ENCODE results near the gene CDH8. TPM values are rescaled to one million over a fixed set of nuclear protein-coding genes. Genes with fewer than 3 reads are reported as not detected.

Gene CDH8
- total RNA-seq, 1 donor: under 0.01 TPM

GRCh38 chr16:62034231-62035114, 1.8 kb downstream of the CDH8 start:
- no peak for DNase-seq (ENCODE audit: low read depth in 2 of 3, low spot score in 2 of 3)

- no peak for DNase-seq (ENCODE audit: low read depth in 2 of 3, low spot score in 2 of 3)
Measured at GRCh38 chr16:62033065-62033464, 3.2 kb downstream of the CDH8 start.

- no peak for DNase-seq (ENCODE audit: low read depth in 2 of 3, low spot score in 2 of 3)
Measured at GRCh38 chr16:62029947-62030346, 6.3 kb downstream of the CDH8 start.

- no peak for DNase-seq (ENCODE audit: low read depth in 2 of 3, low spot score in 2 of 3)
Measured at GRCh38 chr16:62022688-62023087, 13.6 kb downstream of the CDH8 start.

- DNase-seq (ENCODE audit: low read depth in 2 of 3, low spot score in 2 of 3): no peak
Measured at GRCh38 chr16:62021161-62021581, 15.1 kb downstream of the CDH8 start.

- no peak for DNase-seq (ENCODE audit: low read depth in 2 of 3, low spot score in 2 of 3)
Measured at GRCh38 chr16:62020681-62021080, 15.6 kb downstream of the CDH8 start.

GRCh38 chr16:62019851-62020250, 16.4 kb downstream of the CDH8 start:
- DNase-seq (ENCODE audit: low read depth in 2 of 3, low spot score in 2 of 3): no peak

- DNase-seq (ENCODE audit: low read depth in 2 of 3, low spot score in 2 of 3): no peak
Measured at GRCh38 chr16:62018301-62019060, 17.8 kb downstream of the CDH8 start.

GRCh38 chr16:62014319-62014923, 21.8 kb downstream of the CDH8 start:
- DNase-seq (ENCODE audit: low read depth in 2 of 3, low spot score in 2 of 3): no peak

- DNase-seq (ENCODE audit: low read depth in 2 of 3, low spot score in 2 of 3): no peak
Measured at GRCh38 chr16:62010186-62010585, 26.1 kb downstream of the CDH8 start.

GRCh38 chr16:61998460-61998859, 37.8 kb downstream of the CDH8 start:
- DNase-seq (ENCODE audit: low read depth in 2 of 3, low spot score in 2 of 3): no peak

- no peak for DNase-seq (ENCODE audit: low read depth in 2 of 3, low spot score in 2 of 3)
Measured at GRCh38 chr16:61993108-61993507, 43.1 kb downstream of the CDH8 start.

GRCh38 chr16:61987474-61988012, 48.7 kb downstream of the CDH8 start:
- no peak for DNase-seq (ENCODE audit: low read depth in 2 of 3, low spot score in 2 of 3)

GRCh38 chr16:61969077-61969382, 67.2 kb downstream of the CDH8 start:
- no peak for DNase-seq (ENCODE audit: low read depth in 2 of 3, low spot score in 2 of 3)

- no peak for DNase-seq (ENCODE audit: low read depth in 2 of 3, low spot score in 2 of 3)
Measured at GRCh38 chr16:61968242-61969076, 67.8 kb downstream of the CDH8 start.

- DNase-seq (ENCODE audit: low read depth in 2 of 3, low spot score in 2 of 3): no peak
Measured at GRCh38 chr16:61957075-61957855, 79.0 kb downstream of the CDH8 start.

GRCh38 chr16:61952841-61953240, 83.4 kb downstream of the CDH8 start:
- no peak for DNase-seq (ENCODE audit: low read depth in 2 of 3, low spot score in 2 of 3)

- no peak for DNase-seq (ENCODE audit: low read depth in 2 of 3, low spot score in 2 of 3)
Measured at GRCh38 chr16:61948414-61948813, 87.8 kb downstream of the CDH8 start.

GRCh38 chr16:61946019-61946418, 90.2 kb downstream of the CDH8 start:
- DNase-seq (ENCODE audit: low read depth in 2 of 3, low spot score in 2 of 3): no peak

GRCh38 chr16:61945511-61945910, 90.7 kb downstream of the CDH8 start:
- no peak for DNase-seq (ENCODE audit: low read depth in 2 of 3, low spot score in 2 of 3)

All from hematopoietic multipotent progenitor cell (in vitro differentiated cells).